AG04449 (cell line): ENCODE results near the gene MRPS27.
A peak's percentile ranks its signal among the peaks of the same experiment; 100 is the strongest.

Experiments used
- CTCF ChIA-PET: fragments of 350-600 bp; formaldehyde crosslinking; extraction: SDS; loops from one replicate; lab custom pipeline; 2021; ENCODE audit warnings: antibody characterized with exemption; lab: Yijun Ruan, JAX
- POLR2A ChIA-PET: fragments of 400-600, 350-600 bp; formaldehyde crosslinking; extraction: SDS; loops from one replicate; lab custom pipeline; 2020; ENCODE audit warnings: antibody characterized with exemption, inconsistent platforms; lab: Yijun Ruan, JAX
- DNase-seq: peaks from one replicate; pipeline ENCODE4 v3.0.0-alpha.2; 2010; ENCODE audit warnings: low read depth, low spot score
- H3K4me3 ChIP-seq: 2 replicates; pipeline ENCODE4 v1.5.1; 2011; ENCODE audit warnings: low read depth, mild to moderate bottlenecking, control low read depth, low read length
- TF ChIP-seq, protein P1 (sequence below): IDR thresholded peaks from one replicate; pipeline ENCODE4 v1.5.1; 2011; ENCODE audit warnings: mild to moderate bottlenecking, moderate library complexity, low read length, control low read depth, inconsistent platforms; ENCODE audit not compliant: insufficient read depth; ENCODE audit errors: missing control alignments

The MRPS27 gene

DNA sequence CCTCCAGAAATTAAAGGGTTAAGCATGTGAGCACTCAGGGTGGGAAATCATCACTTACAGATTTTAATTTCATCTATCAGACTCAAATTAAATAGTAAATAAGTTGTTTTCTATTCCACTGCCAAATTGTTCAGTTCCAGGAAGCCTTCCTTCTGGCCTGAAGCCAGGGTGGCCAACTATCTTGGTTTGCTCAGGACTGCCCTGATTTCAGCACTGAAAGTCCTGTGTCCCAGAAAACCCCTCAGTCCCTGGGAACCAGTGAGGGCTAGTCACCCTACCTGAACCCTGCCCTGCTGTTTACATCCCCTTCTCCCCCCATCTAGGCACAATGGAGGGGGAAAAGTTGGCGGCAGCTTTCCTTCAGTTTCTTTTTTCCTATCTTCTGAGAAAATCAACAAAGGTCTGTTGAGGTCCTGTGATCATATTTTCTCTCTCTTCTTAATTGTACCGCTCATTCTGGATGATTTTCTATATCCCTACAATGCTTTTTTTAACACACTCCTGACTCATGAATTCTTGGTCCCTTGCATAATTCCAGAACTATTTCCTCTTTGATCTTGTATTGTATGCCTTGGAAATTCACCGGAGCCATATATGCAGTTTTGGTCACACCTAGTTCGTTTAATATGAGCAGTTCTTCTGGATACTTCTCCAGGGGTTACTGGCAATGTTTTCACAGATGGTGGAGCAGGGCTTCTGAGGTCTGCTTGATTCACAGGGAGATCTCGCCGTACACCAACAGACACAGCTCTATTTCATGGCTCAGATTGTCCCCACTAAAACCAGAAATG, 109.0 kb downstream of the MRPS27 start:
- DNase-seq: no peak

DNA sequence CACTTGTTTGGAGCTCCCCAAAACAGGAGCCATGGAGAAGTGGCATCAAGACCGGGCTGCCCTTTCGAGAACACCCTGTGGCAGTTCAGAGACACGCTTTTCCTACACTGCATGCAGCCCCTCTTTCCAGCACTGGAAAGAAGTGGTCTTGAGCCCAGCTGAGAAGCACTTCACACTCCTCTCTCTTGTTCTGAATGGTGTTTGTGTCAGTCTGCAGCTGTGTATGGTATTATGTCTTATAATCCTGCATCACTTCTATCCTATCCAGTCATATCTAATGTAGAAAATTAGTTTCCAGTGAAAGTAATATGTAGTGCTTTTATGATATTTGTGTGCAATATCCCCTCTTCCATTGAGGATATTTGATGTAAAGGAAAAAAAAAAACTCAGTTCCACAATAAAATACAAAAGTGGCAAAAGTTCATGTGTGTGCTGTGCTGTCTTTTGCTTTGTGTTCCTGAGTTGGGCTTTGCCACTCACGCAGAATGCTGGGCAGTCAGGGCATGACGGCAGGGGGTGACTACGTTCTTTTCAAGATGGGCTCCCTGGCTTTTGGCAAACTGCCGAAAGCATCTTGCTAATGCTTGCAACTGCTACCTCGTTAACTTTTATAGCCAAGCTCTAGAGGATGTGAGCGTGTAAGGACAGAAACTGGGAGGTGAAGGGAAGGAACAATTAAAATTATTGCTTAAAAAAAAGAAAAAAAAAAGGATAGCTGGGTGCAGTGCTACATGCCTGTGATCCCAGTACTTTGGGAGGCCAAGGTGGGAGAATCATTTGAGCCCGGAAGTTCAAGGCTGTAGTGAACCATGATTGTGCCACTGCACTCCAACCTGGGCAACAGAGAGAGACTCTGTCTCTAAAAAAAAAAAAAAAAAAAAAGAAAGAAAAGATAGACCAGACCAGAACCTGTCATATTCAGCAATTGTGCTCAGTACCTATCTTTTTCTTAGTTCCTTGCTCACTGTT, 110.6 kb downstream of the MRPS27 start:
- CTCF ChIA-PET: interaction anchor here (1.0 to 2.6 kb wide), 4 partner anchors 9 to 99 kb away, joined by 3 to 7 read pairs (median 4); no protein-coding TSS in a partner anchor
- H3K4me3 ChIP-seq: no peak overlapping the region

More for the DNA sequence above, 109.0 kb downstream of the MRPS27 start:
- POLR2A ChIA-PET: no interaction called here
- 0 out of 2 replicates have a peak overlapping the region, but pooled peaks have one; percentile 6 for H3K4me3 ChIP-seq
- TF ChIP-seq, protein P1, sequence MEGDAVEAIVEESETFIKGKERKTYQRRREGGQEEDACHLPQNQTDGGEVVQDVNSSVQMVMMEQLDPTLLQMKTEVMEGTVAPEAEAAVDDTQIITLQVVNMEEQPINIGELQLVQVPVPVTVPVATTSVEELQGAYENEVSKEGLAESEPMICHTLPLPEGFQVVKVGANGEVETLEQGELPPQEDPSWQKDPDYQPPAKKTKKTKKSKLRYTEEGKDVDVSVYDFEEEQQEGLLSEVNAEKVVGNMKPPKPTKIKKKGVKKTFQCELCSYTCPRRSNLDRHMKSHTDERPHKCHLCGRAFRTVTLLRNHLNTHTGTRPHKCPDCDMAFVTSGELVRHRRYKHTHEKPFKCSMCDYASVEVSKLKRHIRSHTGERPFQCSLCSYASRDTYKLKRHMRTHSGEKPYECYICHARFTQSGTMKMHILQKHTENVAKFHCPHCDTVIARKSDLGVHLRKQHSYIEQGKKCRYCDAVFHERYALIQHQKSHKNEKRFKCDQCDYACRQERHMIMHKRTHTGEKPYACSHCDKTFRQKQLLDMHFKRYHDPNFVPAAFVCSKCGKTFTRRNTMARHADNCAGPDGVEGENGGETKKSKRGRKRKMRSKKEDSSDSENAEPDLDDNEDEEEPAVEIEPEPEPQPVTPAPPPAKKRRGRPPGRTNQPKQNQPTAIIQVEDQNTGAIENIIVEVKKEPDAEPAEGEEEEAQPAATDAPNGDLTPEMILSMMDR: no peak
- CTCF ChIA-PET: no interaction called here

DNA sequence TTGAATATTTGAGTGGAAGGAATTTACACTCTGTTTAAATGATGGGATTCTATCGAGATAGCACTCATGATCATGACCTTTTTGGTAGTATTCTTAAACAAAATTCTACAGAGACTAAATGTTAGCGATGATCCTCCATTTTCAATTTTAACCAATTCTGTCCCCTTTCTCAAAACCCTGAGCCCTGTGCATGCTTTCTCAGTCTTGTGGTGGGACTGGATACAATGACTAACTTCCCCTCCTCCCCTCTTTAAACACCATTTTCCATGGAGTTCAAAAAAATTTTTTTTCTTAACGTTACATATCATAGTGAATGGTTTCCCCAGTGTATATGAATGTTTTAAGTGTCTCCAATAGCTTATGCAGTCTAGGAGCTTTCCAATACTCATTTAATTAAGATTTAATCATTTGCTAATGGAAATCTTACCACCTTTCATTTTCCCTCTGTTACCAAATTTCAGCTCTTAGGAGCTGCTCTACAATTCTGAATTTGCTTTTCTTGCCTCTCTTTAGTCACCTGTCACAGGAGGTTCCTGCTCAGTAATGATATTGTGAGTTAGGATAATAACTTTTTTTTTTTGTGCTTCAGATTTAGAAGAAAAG, 111.6 kb downstream of the MRPS27 start:
- CTCF ChIA-PET: interaction anchor here (0.7 to 2.6 kb wide), 5 partner anchors 8 to 418 kb away, joined by 3 to 7 read pairs (median 4); no protein-coding TSS in a partner anchor
- no peak overlapping the region for H3K4me3 ChIP-seq
- TF ChIP-seq, protein P1: no peak
- POLR2A ChIA-PET: no interaction called here
- DNase-seq: no peak

More for the DNA sequence above, 110.6 kb downstream of the MRPS27 start:
- POLR2A ChIA-PET: no interaction called here
- DNase-seq: no peak
- TF ChIP-seq, protein P1: no peak

DNA sequence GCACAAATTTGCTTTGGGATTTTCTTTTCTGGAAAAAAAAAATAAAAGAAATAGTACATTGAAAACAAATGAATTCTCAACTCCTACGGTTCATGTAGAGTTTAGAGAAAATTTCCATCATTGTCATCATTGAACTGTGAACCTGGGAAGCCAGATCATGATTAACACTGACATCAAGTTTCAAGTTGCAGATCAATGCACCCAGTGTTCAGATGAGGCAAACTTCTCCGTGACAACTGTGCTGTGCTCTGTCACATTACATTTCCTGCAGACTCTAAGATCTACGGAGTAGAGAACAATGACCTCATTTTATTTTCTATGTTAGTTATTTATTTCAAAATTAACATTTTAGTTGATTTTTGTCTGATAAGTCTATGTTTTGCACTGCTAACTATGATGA, 113.0 kb downstream of the MRPS27 start:
- no peak overlapping the region for H3K4me3 ChIP-seq
- ChIA-PET POLR2A (no interaction called here), CTCF (interaction anchor here (2.6 kb wide), 1 partner anchor 102 kb away, joined by 7 read pairs; no protein-coding TSS in a partner anchor)
- DNase-seq: no peak
- TF ChIP-seq, protein P1: no peak

DNA sequence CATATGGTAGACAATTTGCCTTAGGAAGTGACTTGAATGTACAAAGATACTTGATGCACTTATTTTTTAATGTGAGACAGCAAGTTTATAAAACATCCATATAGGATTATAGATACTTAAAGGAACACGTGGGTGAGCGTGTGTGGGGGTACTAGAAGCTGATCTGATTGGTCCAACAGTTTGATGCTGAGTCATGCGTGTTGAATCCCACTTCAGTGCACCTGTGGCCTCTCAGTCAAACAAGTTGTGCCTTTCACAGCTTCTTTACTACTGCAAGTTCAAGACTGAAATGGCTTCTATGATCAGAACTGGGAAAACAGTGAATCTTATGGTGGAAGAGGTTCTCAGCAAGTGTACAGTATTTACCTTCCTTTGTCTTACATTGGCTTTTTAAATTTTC, 113.9 kb downstream of the MRPS27 start:
- CTCF ChIA-PET: no interaction called here
- H3K4me3 ChIP-seq: no peak overlapping the region
- DNase-seq: no peak
- POLR2A ChIA-PET: no interaction called here
- TF ChIP-seq, protein P1: no peak
